GM06990 (cell line): ENCODE measurements around the gene C17orf58.
A peak's percentile ranks its signal among the peaks of the same experiment; 100 is the strongest.
"Not testable (repeated sequence)": the region's sequence is repeated elsewhere in the genome, so short reads cannot be mapped to it uniquely, and the experiment has no call there.

Experiments used
- DNase-seq: peaks from one replicate; pipeline ENCODE4 v3.0.0-alpha.2; 2011; ENCODE audit not compliant: insufficient read length; ENCODE audit errors: extremely low read depth
- H3K27me3 ChIP-seq: replicated peaks from 2 replicates; pipeline ENCODE4 v1.6.0; 2011; ENCODE audit warnings: low read length; ENCODE audit not compliant: control insufficient read depth, insufficient read depth
- H3K36me3 ChIP-seq: 2 replicates; pipeline ENCODE4 v1.5.1; 2011; ENCODE audit warnings: low read length; ENCODE audit not compliant: control insufficient read depth, insufficient read depth
- H3K4me3 ChIP-seq: replicated peaks from 2 replicates; pipeline ENCODE4 v1.5.1; 2011; ENCODE audit warnings: low read depth, mild to moderate bottlenecking, control low read depth, low read length
- TF ChIP-seq, protein P1 (sequence below): IDR thresholded peaks from 2 replicates; pipeline ENCODE4 v1.5.1; 2011; ENCODE audit warnings: low read length, control low read depth, mild to moderate bottlenecking, inconsistent platforms; ENCODE audit not compliant: insufficient read depth, poor library complexity, severe bottlenecking

Gene C17orf58

DNA sequence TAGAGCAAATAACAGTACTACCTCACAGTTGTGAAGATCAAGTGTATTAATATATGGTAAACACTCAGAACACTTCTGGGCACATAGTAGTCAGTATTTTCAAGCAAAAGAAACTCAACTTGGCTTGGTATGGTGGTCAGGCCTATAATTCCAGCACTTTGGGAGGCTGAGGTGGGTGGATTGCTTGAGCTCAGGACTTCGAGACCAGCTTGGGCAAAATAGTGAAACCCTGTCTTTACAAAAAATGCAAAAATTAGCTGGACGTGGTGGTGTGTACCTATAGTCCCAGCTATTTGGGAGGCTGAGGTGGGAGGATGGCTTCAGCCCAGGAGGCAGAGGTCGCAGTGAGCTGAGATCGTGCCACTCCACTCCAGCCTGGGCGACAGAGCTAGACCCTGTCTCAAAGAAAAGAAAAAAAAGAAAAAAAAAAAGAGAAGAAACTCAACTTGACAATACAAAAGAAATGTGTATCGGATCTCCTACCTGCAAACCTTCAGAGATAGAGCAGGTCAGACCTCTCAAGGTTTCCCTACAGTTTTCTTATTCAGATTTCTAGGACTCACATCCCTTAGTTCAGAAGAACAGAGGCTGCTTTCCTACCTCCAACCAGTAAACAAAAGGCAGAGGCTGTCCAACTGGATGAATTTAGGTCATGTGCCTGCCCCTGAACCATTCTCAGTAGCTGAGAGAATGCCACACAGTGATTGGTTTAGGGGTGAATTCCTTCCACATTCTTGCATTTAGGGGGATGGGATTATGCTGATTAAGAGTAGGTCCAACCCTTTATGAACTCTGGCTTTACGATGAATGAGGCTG is 37.6 kb upstream of the C17orf58 start:
- no peak for DNase-seq
- TF ChIP-seq, protein P1, sequence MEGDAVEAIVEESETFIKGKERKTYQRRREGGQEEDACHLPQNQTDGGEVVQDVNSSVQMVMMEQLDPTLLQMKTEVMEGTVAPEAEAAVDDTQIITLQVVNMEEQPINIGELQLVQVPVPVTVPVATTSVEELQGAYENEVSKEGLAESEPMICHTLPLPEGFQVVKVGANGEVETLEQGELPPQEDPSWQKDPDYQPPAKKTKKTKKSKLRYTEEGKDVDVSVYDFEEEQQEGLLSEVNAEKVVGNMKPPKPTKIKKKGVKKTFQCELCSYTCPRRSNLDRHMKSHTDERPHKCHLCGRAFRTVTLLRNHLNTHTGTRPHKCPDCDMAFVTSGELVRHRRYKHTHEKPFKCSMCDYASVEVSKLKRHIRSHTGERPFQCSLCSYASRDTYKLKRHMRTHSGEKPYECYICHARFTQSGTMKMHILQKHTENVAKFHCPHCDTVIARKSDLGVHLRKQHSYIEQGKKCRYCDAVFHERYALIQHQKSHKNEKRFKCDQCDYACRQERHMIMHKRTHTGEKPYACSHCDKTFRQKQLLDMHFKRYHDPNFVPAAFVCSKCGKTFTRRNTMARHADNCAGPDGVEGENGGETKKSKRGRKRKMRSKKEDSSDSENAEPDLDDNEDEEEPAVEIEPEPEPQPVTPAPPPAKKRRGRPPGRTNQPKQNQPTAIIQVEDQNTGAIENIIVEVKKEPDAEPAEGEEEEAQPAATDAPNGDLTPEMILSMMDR = no peak
- H3K36me3 ChIP-seq = peaks cover 3% of the 10 kb centered on the region; the same call in 1 of the 2 replicates
- H3K27me3 ChIP-seq = no peaks in the 10 kb centered on the region
- H3K4me3 ChIP-seq = no peak overlapping the region

DNA sequence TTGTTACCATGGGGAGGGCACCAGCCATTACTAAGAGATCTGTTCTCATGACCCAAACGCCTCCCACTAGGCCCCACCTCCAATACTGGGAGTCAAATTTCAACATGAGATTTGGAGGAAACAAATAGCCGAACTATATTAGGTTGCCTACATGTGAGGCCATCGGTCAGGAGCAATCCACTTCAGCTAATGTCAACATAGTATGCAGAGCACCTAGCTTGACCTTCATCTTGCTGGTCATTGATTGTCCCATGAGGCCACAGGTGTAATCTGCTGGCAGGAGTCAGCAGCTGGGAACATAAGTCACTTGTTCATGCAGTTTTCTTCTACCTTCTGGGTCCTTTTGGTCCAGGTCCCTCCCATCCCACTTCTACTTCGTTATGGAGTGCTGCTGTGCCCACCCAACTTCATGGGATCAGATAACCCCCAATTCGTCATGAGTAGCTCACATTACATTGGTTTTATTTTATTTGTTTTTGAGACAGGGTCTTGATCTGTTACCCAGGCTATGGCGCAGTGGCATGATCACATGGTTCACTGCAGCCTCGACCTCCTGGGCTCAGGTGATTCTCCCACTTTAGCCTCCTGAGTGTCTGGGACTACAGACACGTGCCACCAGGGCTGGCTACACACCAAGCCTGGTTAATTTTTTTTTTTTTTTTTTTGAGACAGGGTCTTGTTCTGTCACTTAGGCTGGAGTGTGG is 33.4 kb upstream of the C17orf58 start:
- TF ChIP-seq, protein P1 = no peak
- no peaks in the 10 kb centered on the region for H3K27me3 ChIP-seq
- no peak for DNase-seq
- no peaks in the 10 kb centered on the region for H3K36me3 ChIP-seq
- no peak overlapping the region for H3K4me3 ChIP-seq

DNA sequence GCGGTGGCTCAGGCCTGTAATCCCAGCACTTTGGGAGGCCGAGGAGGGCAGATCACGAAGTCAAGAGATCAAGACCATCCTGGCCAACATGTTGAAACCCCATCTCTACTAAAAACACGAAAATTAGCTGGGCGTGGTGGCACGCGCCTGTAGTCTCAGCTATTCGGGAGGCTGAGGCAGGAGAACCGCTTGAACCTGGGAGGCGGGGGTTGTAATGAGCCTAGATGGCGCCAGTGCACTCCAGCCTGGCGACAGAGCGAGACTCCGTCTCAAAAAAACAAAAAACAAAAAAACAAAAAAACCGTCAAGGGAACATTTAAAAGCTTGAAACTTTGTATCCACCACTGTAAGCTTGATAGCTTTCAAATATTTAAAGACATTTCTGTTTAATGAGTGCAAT is 26.3 kb upstream of the C17orf58 start:
- not testable (repeated sequence) for H3K27me3 ChIP-seq, H3K4me3 ChIP-seq, H3K36me3 ChIP-seq, DNase-seq

DNA sequence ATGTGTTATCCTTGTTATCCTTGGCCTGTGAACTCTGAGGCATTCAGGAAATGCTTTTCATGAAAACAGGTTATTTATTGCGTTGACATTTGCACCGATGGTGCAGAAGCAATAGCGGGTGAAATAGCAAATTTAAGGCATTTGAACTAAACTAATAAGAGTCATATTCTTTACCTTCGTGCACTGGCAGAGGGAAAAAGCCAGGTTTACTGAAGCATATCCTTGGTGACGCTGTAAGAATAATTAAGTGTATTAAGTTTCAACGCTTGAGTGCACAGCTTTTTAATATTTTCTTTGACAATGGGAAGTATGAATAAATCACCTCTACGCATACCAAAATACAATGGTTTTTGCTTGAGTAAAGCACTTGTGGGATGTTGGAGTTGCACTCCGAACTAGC is 25.7 kb upstream of the C17orf58 start:
- TF ChIP-seq, protein P1 = no peak
- H3K27me3 ChIP-seq = no peaks in the 10 kb centered on the region

DNA sequence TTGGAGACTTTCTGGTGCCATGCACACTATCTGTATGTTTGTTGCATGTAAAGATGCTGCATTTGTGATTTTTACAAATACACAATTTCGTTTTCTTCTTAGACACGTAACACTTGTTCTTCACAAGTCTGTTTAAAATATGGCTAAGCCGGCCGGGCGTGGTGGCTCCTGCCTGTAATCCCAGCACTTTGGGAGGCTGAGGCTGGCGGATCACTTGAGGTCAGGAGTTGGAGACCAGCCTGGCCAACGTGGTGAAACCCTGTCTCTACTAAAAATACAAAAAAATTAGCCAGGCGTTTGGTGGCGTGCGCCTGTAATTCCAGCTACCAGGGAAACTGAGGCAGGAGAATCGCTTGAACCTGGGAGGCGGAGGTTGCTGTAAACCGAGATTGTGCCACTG is 24.5 kb upstream of the C17orf58 start:
- H3K27me3 ChIP-seq, H3K36me3 ChIP-seq: not testable (repeated sequence)
- H3K4me3 ChIP-seq = peak overlapping the region; percentile 69; the same call in 1 of the 2 replicates
- peak; percentile 24 for DNase-seq

More for the DNA sequence above, 25.7 kb upstream of the C17orf58 start:
- DNase-seq = no peak
- no peak overlapping the region for H3K4me3 ChIP-seq
- H3K36me3 ChIP-seq = no peaks in the 10 kb centered on the region

DNA sequence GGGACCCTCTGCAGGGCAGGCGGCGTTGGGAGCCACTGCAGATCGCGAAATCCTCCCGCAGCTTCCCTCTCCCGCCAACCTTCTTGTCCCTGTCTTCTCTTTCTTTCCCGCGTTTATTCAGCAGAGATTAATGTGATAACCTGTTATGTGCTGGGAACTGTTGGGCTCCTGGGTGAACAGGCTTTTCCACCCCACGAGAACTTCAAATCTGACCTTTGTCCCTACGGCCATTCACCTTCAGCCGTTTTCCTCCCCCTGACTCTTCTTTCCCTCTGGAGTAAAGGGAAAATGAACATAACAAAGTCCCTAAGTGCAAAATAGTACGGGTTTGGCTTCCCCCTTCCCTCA is 24.1 kb upstream of the C17orf58 start:
- no peak for DNase-seq
- no peaks in the 10 kb centered on the region for H3K27me3 ChIP-seq
- TF ChIP-seq, protein P1 = no peak
- peak overlapping the region; percentile 69 for H3K4me3 ChIP-seq
- no peaks in the 10 kb centered on the region for H3K36me3 ChIP-seq
